Regular cardiac myocyte (primary cell): ENCODE measurements around the gene BET1. TPM values are rescaled to one million over a fixed set of nuclear protein-coding genes. Genes with fewer than 3 reads are reported as not detected.

ENCODE experiments used
- total RNA-seq: library from RNA; depleted of rRNA; stranded (reverse); fragments of >200 nt; gene quantifications from 2 replicates; pipeline ENCODE4 v1.2.3, GENCODE V29; 2014

BET1 gene, protein sequence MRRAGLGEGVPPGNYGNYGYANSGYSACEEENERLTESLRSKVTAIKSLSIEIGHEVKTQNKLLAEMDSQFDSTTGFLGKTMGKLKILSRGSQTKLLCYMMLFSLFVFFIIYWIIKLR
- total RNA-seq: 38.2 and 84.0 TPM in 2 replicates

DNA sequence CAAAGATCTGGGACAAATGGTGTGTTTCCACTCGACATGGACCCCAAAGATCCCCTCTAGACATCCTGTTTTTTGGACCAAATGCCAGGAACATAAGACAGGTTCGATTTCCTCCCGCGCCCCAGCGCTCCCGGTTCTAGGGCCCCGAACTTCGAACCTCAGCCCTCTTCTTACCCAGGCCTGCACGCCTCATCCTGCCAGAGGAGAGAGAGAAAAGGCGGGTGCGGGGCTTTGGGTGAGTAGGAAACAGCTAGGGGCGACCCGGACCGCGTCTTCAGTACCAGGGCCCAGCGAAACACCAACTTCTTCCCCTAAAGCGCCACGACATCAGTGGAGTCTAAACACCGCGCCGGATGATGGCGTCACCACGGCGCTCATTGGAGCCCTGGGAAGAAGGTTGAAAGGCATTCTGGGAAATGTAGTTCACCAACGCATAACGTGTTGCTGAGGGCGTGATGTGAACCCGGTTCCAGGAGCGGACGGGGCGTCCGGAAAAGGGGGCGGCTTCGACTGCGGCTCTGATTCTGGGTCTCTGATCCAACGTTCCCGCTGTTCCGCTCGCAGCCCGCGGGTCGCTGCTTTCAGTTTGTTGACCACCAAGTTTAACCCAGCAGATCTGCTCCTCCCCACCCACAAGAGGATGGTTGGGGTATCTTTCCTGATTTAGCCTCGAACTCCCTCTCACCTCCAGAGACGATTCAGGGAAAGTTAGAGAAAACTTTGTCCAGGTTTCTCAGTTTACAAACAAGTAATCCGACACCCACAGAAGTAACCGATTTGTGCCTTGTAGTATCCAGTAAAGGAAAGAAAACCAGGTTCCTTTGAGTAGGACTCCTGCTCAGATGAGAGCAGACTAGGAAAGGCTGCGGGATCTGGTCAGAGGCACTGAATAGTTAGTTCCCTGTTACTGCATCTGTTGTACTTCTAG lies at the start of gene BET1:
TSS of gene BET1 (minus strand) at position 332 of the 928 bp plus-strand sequence. CDS start at position 193, 139 bp downstream.

Other genes with a start within 250 kb of the BET1 start
- gene TFPI2, start 113.6 kb downstream of the BET1 start, total RNA-seq: 417 and 931 TPM in 2 replicates
- under 0.01 TPM in 1 of 2 replicates, not detected in the other for gene GNGT1, start 97.8 kb downstream of the BET1 start, total RNA-seq
- gene GNG11, start 82.6 kb downstream of the BET1 start, total RNA-seq: 123 and 152 TPM in 2 replicates